Lower leg skin (tissue), 4 donors: ENCODE measurements around the gene F10. TPM values are rescaled to one million over a fixed set of nuclear protein-coding genes. Genes with fewer than 3 reads are reported as not detected.

Experiments used
- DNase-seq, 2 donors: peaks; one replicate each; pipeline ENCODE4 v3.0.0-alpha.2; 2019; ENCODE audit warnings: low spot score in 2 of 2
- H3K4me3 ChIP-seq: fragments of 200-600 bp; sonication (generic); 2 replicates; pipeline ENCODE4 v1.5.1; 2017; ENCODE audit warnings: mild to moderate bottlenecking, low read depth; ENCODE audit not compliant: poor library complexity, severe bottlenecking
- CTCF ChIP-seq, 3 donors: fragments of 450-650 bp; IDR thresholded peaks; one replicate each; pipeline ENCODE4 v1.5.1; 2016; ENCODE audit warnings: antibody characterized with exemption in 3 of 3, mild to moderate bottlenecking in 3 of 3, moderate library complexity in 2 of 3
- POLR2A ChIP-seq, 2 donors: fragments of 450-650 bp; IDR thresholded peaks; one replicate each; pipeline ENCODE4 v1.6.1; 2016 to 2017; ENCODE audit warnings: antibody characterized with exemption in 2 of 2, mild to moderate bottlenecking in 1 of 2, moderate library complexity in 1 of 2
- WGBS, 2 donors: methylation state at CpG; one replicate each; pipeline ENCODE4 v1.1.5; 2018; 5-methylcytosine and 5-hydroxymethylcytosine counted together
- intact Hi-C: fragments of 100-400 bp; cut with DNase I; formaldehyde crosslinking; loops from one replicate; pipeline ENCODE4 v1.15.0; 2023; ENCODE audit warnings: low total_unique reads
- total RNA-seq, 4 donors: library from RNA; depleted of rRNA; stranded (reverse); fragments of >200 nt; gene quantifications; one replicate each; pipeline ENCODE4 v1.1.0, GENCODE V29; 2016

Gene F10
- total RNA-seq, 4 donors from 2014 or later, result 6.5 to 31.0 (median 9.3) TPM

GRCh38 chr13:113172419-113172926 lies 49.9 kb downstream of the F10 start:
- no peak overlapping the region for H3K4me3 ChIP-seq
- TF ChIP-seq CTCF (IDR thresholded peaks at IDR 0.05), result no peak
- TF ChIP-seq POLR2A (IDR thresholded peaks at IDR 0.05), result no peak

GRCh38 chr13:113176280-113176679 lies 53.7 kb downstream of the F10 start:
- TF ChIP-seq CTCF (IDR thresholded peaks at IDR 0.05) (no peak), POLR2A (IDR thresholded peaks at IDR 0.05) (no peak)
- WGBS, 2 donors, result 74 to 85% methylated on average over 5 of the region's 5 CpGs
- no peak overlapping the region for H3K4me3 ChIP-seq
- DNase-seq, result no peak
- intact Hi-C loops, result no loop called here

More at GRCh38 chr13:113172419-113172926, 49.9 kb downstream of the F10 start:
- intact Hi-C loops, result no loop called here
- peak in 1 of 2 donors; percentile 48 for DNase-seq
- WGBS, 2 donors, result 93% methylated on average over 12 to 13 of the region's 13 CpGs

GRCh38 chr13:113176822-113177221 lies 54.2 kb downstream of the F10 start:
- no peak for DNase-seq
- no peak overlapping the region for H3K4me3 ChIP-seq
- intact Hi-C loops, result no loop called here
- TF ChIP-seq CTCF (IDR thresholded peaks at IDR 0.05) (no peak), POLR2A (IDR thresholded peaks at IDR 0.05) (no peak)
- 97% methylated on average over 14 of the region's 14 CpGs for WGBS, 2 donors

- 87 to 91% methylated on average over 25 of the region's 25 CpGs for WGBS, 2 donors
- no peak overlapping the region for H3K4me3 ChIP-seq
- DNase-seq, result no peak
- intact Hi-C loops, result no loop called here
- TF ChIP-seq CTCF (IDR thresholded peaks at IDR 0.05), result no peak
- TF ChIP-seq POLR2A (IDR thresholded peaks at IDR 0.05), result no peak
Measured at GRCh38 chr13:113178070-113178895, 55.7 kb downstream of the F10 start.

GRCh38 chr13:113178896-113179167 lies 56.2 kb downstream of the F10 start:
- H3K4me3 ChIP-seq, result no peak overlapping the region
- TF ChIP-seq CTCF (IDR thresholded peaks at IDR 0.05) (no peak), POLR2A (IDR thresholded peaks at IDR 0.05) (no peak)
- intact Hi-C loops, result no loop called here
- 84% methylated on average over 3 of the region's 3 CpGs for WGBS, 2 donors
- DNase-seq, result no peak
